Middle frontal gyrus (tissue), 1 donor: ENCODE data around the gene NEUROD1.
"Not testable (repeated sequence)": the region's sequence is repeated elsewhere in the genome, so short reads cannot be mapped to it uniquely, and the experiment has no call there.

Source experiments
- DNase-seq: peaks from one replicate; pipeline ENCODE4 v3.0.0-alpha.2; 2015; ENCODE audit warnings: low spot score; ENCODE audit errors: extremely low spot score

NEUROD1 gene

DNA sequence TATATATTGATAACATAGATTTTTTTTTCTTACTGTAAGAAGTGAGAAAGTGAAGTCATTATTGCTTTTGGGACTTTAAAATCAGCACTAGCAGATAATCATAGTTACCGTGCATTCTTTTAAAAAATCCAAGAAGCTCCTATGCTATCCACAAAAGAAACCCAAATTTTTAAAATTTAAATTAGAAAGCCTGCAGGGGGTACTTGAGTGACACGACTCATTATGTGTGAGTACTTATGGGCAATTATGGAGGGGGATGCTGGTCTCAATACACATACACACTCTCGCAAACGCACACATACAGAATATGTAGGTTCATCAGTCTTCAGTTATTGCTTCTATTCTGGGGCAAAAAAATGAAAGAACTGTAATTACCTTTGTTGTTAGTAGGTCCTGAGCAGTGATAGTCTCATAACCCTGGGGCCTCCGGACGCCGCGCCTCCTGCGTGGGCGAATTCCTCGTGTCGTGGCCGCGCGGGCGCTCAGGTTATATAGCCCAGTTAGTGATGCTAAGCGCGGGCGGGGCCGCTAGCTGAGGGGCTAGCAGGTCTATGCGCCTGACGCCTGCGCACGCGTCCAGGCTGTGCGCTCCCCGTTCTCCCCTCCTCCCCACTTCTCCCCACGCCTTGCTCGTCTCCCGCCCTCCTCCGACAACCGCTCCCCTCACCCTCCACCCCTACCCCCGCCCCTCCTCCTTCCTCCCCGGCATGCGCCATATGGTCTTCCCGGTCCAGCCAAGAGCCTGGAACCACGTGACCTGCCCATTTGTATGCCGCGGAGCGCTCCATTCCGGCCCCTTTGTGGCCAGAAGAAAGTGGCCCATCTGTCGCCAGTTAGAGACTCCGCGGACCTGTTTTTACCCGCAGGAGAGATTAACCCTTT is at the start of gene NEUROD1:
NEUROD1 (minus strand) TSS at position 463 of the 882 bp plus-strand sequence. CDS start 1,657 bp downstream, outside the sequence.
- no peak for DNase-seq

DNA sequence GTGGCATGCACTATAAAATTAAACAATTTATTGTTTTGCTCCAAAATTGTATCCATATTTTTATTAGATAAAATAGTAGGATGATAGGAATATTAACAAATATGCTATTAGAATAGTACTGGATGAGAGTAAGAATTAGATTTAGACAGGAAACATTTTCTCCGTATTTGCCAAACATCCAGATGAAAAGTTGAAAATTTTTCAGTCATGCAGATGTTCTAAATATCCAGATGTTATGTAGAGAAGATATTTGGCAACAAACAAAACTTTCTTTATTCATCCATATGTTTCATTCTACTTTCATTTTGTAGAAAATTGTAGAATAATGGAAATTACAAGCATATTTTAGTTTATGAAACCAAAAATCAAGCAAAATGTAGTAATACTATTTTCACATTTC is 45.2 kb upstream of the NEUROD1 start:
- no peak for DNase-seq

DNA sequence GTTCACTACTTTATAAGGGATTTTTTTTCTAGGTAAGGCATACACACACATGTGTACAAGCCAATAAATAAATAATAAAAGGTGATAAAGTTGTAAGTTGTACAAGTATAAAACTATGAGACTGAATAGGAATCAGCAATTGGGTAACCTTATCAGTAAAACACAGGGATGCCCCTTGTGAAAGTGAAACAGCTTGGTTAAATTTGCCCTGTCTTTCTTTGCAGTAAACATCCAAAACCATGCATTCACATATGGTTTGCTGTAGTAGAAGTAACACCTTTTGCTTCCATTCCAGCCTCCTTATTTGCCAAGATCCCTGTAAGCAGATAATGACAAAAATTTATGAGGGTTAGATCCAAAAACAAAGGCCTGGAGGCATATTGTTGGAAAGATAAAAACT is 44.3 kb upstream of the NEUROD1 start:
- no peak for DNase-seq

DNA sequence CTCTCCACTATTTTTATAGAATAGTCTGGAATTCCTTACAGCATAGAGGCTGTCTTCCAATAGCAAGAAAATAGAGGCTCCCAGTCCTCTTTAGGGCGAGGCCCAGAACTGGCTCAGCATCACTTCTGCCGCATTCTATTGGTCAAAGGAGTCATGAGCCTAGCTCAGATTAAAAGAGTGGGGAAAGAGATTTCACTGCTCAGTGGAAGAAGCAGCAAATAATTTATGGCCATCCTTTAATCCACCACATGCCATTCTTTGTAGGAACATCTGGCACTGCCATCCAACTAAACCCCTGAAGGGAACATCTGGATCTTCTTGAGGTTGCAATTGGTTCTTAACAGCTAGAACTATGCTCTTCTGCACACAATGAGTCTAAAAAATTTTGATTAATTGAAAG is 43.4 kb upstream of the NEUROD1 start:
- DNase-seq, result no peak

DNA sequence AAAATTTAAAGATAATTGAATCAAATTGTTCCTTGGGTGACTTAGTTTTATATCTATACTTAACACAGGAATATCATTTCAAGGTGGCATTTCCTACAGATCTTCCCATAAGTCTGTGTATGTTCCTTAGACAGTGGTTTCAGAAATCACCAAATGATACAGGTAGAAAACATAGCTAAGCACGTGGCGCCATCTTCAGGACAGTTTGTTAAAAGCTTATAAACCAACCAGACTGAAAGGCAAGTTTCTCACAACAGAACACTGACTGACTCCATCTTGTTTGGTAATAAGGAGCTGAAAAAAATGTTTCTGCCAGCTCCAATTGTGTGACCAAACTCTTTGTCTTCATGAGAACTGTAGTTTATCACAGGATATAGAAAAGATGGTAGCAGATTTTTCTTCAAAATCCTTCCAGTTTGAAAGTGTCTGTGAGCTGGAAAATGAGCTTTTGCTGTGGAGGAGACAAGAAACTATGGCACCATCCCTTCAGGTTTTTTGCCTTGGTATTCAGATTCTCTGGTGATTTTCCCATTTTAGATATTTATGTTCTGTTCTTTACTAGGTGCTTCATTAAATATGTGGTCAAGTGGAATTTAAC is 34.8 kb upstream of the NEUROD1 start:
- DNase-seq, result peak; percentile 82

DNA sequence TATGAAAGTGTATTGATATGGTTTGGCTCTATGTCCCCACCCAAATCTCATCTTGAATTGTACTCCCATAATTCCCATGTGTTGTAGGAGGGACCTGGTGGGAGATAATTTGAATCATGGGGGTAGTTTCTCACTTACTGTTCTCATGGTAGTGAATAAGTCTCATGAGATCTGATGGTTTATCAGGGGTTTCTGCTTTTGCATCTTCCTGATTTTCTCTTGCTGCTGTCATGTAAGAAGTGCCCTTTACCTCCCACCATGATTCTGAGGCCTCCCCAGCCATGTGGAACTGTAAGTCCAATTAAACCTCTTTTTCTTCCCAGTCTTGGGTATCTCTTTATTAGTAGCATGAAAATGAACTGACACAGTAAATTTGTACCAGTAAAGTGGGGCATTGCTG is 30.7 kb upstream of the NEUROD1 start:
- DNase-seq, result not testable (repeated sequence)

DNA sequence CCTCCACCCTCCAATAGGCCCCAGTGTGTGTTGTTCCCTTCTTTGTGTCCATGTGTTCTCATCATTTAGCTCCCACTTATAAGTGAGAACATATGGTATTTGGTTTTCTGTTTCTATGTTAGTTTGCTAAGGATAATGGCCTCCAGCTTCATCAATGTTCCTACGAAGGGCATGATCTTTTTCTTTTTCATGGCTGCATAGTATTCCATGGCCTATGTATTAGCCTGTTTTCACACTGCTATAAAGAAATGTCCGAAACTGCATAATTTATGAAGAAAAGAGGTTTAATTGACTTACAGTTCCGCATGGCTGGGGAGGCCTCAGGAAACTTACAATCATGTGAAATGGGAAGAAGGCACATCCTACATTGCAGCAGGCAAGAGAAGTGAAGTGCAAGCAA is 22.2 kb upstream of the NEUROD1 start:
- not testable (repeated sequence) for DNase-seq

DNA sequence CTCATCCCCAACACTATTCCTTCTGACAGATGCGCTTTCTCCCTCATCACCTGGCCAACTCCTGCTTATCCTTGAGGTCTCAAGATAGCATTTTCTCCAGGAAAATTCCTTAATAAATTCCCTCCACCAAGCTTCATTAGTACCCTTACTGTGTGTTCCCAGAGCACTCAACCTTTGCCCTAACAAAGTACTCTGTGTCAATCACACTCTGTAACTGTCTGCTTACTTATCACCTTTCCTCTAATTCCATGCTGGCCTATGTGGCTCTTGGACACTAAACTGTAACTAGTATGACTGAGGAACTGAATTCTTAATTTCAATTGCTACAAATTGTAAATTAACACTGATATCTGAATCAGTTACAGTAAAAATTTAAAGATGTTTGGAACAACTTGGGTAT is 17.9 kb upstream of the NEUROD1 start:
- DNase-seq, result no peak

DNA sequence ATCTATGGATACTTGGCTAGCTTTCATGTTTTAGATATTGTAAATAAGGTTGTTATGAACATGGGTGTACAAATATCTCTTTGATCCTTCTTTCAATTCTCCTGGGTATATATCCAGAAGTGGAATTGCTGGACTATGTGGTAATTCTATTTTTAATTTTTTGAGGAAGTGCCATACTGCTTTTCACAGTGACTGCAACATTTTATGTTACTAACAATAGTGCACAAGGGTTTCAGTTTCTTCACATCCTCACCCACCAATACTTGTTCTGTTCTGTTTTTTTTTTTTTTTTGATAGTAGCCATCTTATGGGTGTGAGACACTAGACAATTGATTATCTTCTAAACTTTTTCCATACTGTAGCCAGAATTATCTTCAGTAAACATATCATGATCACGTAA is 17.3 kb upstream of the NEUROD1 start:
- DNase-seq, result no peak

DNA sequence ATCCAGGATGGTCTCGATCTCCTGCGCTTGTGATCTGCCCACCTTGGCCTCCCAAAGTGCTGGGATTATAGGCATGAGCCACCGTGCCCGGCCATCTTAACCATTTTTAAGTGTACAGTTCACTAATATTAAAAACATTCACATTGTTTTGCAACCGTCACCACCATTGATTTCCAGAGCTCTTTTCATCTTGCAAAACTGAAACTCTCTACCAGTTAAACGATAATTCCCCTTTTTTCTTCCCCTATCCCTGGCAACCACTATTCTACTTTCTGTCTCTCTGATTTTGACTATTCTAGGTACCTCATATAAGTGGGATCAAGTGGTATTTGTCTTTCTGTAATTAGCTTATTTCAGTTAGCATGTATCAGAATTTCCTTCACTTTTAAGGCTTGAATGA is 16.8 kb upstream of the NEUROD1 start:
- no peak for DNase-seq

DNA sequence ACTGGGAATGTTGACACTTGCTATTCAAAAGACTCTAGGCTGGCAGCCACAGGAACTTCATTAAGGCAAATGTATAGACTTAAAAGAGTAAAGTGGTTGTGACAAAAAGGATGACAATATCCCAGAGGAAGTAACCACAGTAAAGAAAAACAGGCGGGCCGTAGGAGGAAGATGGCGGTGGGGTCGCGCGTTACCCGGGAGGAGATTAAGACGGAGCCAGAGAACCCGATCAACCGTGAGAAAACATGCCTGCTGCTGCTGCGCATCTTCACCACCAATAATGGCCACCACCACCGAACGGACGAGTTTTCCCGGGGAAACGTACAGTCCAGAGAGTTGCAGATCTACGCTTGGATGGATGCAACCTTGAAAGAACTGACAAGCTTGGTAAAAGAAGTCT is 14.0 kb upstream of the NEUROD1 start:
- DNase-seq, result no peak

DNA sequence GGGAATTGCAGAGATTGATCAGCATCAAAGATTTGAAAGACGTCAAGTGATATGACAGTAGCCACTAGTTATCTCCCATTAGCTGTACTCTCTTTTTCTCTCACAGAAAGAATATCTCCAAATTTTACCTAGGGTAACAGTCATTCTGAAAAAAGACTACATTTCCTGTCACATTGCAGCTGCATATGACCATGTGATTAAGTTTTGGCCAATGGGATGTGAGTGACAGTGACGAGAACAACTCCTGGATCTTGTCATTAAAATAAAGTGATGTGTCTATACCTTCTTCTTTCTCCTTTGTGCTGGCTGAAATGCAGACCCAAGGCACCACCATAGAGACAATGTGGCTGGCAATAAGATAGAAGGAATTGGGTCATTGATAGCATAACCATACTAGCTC is 10.5 kb upstream of the NEUROD1 start:
- DNase-seq, result no peak

DNA sequence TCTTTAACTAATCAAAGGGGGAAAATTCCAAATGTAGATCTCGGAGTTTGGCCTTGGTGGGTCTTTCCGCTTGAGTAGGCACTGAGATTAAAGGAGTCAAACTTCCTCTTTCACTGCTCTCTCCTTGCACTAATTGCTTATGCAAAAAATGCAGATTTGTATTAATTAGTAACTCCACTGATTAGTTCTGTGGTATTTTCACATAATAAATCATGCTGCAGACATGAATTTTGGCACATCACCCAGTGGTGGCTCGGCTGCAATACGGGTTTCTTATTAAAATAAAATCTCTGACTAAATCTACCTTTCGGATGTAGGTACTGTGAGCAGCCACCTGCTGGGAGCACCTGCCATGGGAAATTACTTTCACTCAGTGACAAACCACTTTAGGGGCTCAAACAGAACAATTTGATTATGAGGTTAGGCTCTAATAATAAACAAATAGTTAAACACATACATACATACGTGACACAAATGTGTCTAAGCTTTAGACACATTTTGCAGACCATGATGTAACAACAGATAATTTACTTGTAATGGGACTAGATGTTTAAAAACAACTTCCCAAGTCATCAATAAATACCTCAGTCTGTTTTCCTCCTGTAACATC is 6.4 kb upstream of the NEUROD1 start:
- DNase-seq, result no peak

DNA sequence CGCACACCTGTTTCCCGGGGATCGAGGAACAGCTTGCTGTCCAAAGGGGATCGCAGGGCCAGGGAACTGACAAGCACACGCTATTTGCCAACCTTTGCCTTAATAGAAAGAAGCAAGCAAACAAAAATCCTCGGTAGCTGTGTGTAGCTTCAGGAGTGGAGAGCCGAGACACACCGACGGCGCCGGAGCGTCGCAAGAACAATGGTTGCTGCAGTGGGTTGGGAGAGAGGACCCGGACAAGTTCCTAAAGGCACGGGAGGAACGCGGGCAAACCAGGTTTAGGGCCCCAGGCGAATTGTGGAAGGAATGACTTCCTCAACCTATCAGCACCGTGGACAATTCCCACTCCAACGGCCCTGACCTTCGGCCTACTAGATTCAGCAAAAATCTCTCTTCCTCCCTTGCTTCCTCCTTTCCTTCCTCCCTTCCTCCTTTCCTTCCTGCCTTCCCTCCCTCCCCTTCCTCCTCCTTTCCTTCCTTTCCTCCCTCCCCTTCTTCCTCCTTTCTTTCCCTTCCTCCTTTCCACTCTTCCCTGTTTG is 4.9 kb upstream of the NEUROD1 start:
- no peak for DNase-seq

DNA sequence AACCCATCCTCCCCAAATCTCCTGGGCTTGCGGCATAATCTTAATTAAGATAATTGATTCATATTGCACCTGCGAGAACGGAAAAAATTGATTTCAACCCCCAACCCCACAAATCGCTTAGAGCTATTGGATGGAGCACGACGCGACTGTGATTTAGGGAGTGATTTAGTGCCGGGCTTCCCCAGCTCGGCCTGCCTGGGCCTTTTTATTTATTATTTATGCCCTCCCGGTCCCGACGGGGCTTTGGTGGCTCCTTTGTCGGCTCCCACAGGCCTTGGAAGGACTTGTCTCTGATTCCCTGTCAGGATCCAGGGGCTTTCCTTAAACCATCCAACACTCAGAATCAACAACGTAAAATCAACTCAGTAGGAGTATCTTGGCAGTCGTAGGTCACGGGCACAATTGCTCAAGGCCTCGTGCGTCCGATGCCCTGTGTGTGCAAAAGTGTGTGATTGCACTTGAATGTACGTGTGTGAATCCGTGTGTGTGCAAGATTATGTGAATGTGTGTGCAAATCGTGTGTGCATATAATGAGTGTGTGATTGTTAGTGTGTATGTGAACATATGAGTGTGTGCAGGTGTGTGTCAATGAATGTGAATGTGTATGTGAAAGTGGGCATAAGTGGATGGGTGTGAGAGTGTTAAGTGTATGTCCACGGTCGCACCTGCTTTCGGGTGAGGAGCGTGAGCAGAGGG is 4.3 kb upstream of the NEUROD1 start:
- DNase-seq, result no peak

DNA sequence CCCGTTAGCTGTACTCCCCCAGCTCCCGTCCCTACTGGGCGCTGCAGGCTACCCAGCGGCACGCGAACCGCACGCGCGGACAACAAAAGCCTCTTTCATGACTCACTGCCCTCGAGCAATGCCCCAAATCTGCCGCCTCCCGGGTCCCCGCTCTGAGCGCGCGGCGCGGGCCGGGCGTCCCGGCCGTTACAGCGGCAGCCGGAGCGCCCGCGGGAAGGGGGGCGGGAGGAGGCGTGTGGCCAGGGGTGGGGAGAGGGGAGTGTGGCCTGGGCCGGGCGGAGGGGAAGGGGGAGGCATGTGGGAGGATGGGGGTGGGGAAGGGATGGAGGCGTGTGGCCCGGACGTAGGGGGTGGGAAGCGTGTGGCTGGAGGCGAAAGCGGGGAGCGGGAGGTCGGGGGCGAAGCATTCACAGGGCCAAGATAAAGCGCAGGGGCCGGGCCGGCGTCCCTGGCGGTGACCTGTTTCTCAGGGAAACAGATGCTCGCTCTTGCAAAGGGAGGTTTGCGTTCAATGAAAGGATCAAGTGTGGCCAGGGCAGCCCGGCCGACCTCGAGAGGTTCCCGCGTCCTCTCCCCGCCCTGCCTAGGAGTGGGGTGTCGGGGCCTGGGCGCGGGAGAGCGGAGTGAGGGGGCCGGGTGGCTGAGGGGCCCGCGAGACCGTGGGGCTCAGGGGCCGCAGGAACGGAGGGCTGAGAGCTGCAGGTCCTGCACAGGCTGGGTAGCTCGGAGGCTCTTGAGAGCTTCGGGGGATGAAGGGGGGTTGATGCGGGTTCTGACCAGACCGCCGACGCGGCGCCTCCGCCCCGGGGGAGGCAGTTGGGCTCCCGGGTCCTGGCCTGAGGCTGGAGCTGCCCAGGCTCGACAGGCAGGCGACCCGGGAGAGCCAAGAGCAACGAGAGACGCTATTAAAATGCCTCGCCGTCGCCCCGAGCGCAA is 3.5 kb upstream of the NEUROD1 start:
- DNase-seq, result no peak

DNA sequence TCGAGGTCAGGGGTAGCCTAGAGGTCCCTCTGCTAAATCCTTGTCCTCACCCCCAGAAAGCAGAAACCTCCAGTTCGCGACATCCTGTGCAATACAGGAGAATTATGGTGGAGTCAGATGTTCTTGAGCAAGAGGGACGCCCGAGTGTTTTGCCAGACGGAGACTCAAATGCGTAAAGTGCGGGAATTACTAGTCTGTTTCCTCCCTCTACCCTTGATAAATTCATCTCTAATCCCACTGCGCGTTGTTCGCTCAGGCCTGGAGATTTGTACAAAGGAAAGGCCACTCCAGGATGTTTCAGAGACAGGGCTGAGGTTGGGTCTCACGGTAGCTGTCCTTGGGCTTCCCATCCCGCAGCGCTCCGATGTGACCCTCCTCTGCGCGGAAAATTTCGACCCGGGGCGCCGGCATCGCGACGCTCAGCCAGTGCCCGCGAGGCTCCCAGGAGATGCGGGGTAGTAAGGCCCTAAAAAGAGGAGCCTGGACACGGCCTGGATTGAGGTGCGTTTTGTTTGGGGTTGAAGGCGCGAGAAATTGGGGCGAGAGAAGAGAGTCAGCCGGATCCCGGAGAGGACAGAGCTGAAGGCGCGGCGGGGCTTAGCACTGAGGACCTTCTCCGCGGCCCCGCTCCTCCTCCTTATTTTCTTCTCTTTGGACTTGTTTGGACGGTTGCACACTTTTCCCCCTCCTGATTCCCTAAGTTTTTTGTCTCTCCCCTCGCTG is 2.6 kb upstream of the NEUROD1 start:
- DNase-seq, result no peak

DNA sequence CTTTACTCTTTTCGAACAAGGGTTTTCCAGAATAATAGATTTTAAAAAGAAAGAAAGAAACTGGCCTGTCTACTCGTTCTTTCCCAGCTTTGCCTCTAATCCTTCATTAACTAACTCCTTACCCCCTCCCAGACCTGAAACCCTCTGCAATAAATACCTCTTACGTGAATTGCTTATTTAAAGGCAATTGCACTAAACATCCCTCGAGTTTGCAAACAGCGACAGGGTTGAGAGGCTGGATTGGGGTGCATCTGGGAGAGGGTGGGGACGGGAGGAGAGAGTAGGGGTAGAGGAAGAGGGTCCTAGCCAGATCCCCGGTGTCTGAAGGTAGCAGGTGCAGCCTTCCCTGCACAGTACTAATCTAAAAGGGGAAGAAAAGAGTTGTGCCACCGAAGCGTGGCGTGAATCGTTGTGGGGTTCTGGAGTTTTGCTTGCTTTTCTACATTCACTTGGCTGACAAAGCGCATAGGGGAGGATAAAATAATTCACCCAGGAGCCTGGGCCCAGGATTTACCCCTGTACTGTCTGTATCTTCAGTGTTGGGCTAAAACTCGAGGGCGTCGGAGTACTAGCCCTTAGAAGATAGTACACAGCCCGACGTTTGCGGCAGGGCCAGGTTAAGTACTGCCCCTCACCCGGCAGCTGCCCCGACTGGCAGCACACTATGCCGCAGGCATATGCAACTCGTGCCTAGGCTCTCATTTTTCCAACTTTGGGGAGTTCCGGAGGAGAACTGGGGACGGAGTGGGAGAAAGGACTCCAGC is 1.9 kb upstream of the NEUROD1 start:
- DNase-seq, result no peak
